OCI-M1 (cell line): ENCODE data around the gene CFAP43.
"Not testable (repeated sequence)": the region's sequence is repeated elsewhere in the genome, so short reads cannot be mapped to it uniquely, and the experiment has no call there.

Experiments used
- DNase-seq: peaks from one replicate; lab custom pipeline; 2025; lab: John Stamatoyannopoulos, UW

CFAP43 gene

DNA sequence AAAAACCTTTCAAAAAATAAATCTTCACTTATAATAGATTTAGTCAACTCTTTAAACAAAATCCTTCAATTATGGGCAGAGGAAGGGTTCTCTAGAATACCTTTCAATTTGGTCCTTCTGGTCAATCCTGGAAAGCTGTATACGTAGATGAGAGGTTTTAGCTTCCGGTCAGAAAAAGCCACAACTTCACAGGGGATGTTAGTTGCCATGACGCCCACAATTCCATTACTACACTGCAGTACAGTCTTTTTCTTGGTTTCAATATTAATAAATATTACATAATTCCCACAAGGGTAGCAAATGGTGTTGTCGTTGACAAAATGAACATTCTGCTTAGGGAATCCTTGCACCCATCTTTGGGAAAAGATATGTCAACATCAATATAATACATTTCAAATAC lies 1.7 kb downstream of the CFAP43 start:
- DNase-seq, result no peak

DNA sequence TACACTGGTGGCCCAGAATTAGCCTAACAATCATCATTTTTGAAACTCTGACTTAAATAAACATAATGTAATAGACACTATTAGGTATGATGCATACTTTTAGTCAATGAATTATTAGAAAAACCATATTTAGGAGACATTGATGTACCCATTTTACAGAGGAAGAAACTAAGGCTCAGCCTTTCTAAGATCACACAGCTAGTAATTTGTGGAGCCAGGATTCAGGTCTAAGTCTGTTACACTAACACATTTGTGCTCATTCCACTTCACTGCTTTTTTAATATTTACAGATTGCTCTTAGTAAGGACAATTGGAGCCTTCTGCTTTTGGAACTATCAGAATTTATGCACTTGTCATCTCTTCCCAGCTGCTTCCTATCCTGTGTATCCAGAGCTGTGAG lies 8.9 kb downstream of the CFAP43 start:
- no peak for DNase-seq

DNA sequence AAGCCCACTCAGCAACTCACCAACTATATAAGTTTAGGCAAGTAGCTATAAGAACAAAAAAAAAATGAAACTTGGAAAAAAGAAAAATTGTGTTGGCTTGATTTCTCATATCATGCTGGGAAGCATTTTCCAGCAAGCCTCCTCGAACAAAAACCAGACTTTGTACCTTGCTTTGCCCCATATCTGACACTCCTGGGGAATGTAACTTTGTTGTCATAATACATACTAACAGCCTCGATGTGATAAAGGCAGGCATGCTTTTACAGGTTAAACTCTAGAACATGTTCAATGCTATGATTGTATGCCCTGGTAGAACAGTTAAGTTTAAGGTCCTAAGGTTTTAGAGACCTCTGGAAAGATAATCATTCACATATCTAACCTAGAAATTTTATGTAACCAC lies 11.6 kb downstream of the CFAP43 start:
- DNase-seq, result no peak

DNA sequence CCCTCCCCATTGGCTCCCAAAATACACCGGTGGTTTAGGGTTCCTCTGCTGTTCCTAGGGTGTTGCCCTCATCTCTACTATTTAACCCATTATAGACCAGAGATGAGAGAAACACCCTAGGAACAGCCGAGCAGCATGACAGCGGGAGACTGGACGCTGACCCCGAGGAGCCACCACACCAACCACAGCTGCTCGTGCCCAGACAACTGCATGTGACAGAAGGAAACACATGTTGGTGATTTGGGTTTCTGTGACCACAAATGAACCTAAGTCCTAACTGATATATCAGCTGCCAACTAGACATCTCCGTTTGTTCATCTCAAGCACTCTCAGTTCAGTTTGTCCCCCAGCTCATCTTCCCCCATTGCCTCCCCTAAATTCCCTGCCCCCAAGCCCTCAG lies 13.4 kb downstream of the CFAP43 start:
- DNase-seq, result peak; percentile 39

DNA sequence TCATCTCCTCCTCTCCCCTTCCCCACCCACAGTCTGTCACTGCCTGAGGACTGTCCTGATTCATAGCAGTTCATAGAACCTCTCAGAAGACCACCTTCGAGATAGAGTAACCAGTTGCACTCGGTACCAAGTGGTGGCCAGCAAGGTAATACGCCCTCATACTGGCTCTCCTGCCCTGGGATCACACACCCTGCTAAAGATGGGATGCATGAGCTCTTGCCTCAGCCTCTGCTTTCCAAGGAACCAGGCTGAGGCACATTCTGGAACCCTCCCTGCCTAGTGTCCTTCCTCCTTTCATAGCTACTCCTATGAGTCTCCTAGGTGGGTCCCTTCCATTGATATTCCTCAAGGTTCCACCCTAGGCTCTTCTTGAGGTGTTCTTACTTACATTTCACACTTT lies 15.5 kb downstream of the CFAP43 start:
- DNase-seq, result no peak

DNA sequence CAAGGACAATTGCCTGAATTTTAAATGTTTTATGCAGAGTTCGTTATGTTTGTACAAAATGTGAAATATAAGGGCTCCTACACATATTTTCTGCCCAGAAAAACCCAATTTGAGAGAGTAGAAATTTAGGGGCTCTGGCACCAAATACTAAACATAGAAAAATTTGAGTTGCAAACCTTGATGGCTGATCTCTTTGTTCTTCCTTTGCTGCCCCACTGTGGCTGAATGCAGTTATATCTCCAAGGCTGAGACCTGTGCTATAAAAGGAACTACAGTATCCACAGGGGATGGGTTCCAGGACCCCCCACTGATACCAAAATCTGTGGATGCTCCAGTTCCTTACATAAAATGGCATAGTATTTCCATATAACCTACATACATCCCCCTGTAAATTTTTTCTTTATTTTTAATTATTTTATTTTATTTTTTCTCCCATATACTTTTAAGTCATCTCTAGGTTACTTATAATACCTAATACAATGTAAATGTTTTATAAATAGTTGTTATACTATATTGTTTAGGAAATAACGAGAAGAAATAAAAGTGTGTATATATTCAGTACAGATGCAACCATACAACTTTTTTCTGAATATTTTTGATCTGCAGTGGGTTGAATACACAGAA lies 22.5 kb downstream of the CFAP43 start:
- peak; percentile 66 for DNase-seq

DNA sequence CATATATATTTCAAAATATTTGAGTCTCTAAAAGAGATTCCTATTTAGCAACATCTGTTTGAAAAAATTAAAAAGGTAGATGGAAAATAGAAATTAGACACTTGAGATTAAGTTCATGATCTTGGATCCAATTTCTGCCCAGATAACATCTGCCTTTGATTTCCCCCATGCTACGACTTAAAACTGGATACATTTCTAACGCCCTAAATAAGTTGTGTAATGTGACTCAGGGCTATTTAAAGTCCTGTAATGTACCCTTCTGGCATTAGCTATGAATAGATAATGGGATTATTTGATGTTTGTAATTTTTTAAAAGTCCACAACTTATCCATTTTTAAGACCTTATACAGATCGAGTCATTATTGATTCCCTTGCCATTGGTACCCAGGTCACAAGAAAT lies 23.4 kb downstream of the CFAP43 start:
- no peak for DNase-seq

DNA sequence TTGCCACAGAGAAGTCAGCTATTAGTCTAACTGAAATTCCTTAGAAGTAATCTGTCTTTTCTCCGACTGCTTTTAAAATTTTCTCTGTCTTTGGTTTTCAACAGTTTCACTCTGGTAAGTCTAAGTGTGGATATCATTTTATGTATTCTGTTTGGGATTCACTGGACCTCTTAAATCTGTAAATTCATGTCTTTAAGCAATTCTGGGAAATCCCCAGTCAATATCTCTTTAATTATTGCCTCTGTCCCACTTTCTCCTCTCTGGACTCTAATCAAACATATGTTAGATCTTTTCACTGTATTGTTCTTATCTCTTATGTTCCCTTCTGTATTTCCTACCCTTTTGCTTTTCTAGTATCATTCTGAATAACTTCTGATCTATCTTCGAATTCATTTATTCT lies 29.9 kb downstream of the CFAP43 start:
- no peak for DNase-seq

DNA sequence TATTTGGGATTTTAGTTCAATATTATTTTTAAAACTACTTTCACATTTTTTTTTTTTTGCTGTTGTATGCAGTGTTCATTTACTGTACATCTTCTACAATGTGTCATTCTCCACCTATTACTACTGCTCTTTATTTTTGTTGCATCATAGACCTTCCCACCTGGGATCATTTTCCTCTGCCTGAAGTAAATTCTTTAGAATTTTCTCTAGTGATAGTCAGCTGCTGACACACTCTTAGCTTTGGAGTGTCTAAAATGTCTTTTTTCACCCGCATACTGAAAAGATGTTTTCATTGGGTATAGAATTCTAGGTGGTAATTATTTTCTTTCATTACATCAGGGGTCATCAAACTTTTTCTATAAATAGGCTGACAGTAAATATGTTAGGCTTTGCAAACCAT lies 30.5 kb downstream of the CFAP43 start:
- no peak for DNase-seq

DNA sequence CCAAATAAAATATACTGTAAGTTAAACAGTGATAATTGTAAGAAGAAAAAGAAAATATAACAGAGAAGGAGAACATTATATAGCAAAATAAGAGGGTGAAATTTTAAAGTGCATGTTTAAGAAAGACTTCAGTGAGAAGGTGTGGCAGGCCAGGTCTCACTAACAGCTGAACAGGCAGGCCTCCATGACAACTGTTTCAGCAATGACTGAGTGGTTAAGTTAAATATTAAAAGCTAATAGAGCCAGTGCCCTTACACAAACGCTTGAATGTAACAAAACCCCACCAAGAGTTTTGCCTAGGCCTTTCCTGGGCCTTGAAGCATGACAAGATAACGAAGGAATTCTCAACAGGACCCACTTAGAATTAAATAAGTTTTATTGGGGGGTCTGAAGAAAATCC lies 32.6 kb downstream of the CFAP43 start:
- no peak for DNase-seq

DNA sequence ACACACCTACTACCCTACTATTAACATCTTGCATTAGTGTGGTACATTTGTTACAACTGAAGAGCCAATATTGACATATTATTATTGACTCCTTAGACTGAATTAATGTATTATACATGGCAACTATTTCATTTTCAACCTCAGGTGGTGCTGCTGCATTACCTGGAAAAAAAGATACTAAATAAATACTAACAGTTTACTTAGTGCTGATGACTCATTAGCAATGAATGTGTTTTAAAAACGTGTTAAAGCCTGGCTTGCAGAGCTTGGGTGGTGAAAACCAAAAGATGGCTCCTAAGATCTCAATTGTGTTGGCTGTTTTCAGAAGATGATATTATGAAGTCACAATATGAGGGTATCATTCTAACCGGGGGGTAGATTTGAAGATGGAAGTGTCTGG lies 34.8 kb downstream of the CFAP43 start:
- no peak for DNase-seq

DNA sequence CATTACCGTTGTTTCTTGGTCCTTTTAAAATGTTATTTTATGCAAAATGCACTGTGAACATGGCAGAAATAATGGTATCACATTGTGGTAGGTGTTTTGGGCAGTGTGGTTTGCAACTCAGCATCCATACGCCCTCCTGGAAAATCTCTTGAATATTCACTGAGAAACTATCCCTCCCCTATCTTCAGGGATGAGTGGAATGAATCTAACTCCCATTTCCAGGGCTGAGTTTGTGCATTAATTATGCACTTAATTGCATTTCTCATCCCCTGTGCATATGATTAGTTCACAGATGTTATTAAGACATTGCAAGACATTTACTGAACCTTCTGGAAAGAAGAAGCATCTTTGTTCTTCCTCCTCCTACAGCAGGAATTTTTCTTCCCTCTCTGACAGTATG lies 36.5 kb downstream of the CFAP43 start:
- no peak for DNase-seq

DNA sequence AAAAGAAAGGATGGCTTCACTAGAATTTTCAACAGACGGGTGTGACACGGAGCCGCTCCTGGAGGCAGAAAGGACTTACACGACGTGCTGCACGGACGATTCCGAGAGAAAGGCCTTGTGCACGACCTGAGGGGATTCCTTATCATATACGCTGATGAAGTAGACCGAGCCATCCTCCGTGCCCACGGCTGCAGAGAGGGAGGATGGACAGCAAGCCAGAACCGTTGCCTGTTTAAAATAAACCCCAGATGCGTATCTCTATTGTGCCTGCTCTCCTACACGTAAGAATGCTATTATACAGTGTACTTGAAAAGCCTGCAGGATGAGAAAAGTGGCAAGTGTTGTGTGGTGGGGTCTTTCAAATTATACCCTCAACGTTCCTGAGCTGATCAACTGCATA lies 38.4 kb downstream of the CFAP43 start:
- DNase-seq, result no peak

DNA sequence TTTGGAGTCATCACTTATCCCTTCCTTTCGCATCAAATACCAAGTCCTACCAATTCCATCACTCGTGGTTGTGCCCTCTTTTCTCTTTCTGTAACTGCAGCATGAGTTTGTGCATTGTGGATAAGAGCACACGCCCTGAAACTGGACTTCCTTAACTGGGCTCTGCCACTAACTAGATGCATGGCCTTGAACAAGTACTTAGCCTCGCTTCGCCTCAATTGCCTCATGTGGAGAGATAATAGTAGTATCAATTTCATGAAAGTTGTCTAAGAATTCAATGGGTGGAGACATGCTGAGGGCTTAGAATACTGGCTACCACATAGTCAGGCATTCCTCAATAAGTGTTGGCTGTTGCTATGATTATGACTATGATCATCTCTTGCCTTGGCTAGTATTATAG lies 41.5 kb downstream of the CFAP43 start:
- DNase-seq, result no peak

DNA sequence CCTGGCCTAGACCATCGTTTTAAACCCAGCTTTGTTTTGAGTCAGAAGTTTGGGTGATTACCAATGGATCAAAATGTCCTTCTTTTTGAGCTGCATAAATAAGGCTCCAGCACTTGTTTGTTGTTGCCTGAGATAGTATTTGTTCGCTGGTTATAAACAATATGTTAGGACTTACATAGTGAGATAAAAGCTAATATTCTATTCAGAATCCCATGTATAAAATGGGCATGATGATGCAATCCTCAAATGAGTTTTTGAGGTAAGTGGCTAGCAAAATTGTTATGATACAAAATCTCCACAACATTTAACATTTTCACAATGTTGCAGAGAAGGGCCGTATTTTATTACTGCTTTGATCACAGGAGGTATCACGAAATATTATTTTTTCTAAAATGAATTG lies 48.5 kb downstream of the CFAP43 start:
- DNase-seq, result no peak

DNA sequence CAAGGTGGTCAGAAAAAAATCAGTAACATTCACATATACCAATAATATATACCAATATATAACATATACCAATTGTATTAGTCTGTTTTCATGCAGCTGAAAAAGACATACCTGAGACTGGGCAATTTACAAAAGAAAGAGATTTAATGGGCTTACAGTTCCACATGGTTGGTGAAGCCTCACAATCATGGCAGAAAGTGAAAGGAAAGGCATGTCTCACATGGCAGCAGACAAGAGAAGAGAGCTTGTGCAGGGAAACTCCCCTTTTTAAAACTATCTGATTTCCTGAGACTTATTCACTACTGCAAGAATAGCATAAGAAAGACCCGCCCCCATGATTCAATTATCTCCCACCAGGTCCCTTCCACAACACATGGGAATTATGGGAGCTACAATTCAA lies 58.0 kb downstream of the CFAP43 start:
- DNase-seq, result not testable (repeated sequence)

DNA sequence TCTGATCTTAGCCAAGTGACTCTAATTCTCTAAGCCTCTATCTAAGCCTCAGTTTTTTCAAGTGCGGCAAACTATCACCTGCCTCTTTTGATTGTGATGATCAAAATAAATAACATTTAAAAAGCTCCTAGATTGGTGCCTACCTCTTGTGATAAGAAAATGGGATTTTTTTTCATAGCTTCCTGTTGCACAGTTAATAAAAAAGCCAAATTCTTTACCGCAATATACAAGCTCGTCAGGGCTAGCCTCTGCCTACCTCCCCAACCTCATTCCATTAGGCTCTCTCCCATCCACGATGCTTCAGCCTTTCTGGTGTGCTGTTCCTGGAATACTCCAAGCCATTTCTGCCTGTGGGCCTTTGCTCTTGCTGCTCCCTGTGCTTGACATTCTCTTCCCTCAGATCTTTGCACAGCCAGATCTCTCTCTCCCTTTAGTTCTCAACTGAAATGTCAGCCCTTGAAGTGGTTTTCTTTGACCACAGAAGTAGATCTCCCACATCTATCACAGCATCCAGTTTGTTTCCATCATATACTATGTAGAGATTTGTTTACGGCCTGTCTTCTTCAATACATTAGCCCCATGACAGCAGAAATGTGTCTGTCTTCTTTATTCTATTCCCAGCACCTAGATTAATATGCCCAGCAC lies 61.4 kb downstream of the CFAP43 start:
- no peak for DNase-seq

DNA sequence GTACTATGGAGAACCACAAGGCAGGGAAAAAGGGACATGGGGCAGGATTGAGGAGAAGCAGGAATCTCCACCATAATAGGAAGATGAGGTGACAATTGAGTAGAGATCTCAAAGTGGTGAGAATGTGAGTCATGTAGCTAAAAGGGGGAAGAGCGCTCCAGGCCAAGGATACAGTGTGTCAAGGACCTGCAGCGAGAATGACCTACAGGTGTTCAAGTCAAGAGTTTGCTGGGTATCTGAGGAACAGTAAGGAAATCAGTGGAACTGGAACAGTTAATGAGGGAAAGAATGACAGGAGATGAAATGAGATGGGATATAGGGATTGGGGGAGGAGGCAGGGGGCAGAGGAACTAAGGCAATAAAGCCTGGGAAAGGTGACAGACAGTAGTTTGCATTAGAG lies 76.6 kb downstream of the CFAP43 start:
- no peak for DNase-seq

DNA sequence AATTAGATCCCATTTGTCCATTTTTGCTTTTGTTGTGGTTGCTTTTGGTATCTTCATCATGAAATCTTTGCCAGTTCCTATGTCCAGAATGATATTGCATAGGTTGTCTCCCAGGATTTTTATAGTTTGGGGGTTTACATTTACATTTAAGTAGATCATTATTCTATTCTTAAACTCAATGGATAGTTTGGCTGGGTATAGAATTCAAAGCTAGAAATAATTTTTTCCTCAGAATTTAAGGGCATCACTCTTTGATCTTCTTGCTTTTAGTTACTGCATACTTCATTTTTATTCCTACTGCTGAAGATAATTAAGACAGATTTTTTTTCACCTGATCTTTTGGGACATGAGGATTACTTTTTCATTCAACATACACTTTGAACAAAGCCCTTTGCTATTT lies 80.4 kb downstream of the CFAP43 start:
- DNase-seq, result no peak

DNA sequence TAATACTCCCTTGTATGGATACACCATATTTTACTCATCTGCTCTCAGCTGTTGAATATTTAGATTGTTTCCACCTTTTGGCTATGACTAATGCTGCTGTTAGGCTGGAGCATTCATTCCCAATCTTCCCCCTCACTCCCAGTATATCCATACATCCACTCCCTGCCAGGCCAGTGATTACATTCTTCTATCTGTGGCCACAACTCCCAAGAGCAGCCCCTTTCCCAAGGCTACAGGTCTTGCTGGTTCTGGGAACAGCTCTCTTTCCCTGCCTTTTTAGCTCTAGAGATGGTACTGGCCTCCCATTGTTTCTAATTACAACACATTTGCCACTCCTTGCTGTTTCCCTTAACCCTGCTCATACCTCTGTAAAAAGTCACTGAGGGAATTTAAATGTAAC lies 82.0 kb downstream of the CFAP43 start:
- no peak for DNase-seq

DNA sequence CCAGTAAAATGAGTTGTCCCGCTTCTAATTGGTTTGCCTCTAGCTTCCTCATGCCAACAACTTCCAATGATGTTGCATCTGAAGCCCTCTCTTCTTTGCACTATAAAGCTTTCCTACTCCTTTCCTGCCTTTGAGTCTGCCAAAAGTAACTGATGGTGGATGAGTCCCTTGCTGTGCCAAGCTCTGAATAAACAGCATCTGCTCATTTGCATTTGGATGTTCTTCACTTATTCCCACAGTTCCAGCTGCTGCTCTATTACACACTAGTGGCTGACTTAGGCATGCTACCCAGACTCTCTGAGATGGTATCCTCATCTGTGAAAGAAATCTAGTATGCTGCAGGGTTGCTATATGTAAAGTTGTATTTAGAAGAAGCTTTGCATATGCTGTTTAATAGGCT lies 85.3 kb downstream of the CFAP43 start:
- no peak for DNase-seq

DNA sequence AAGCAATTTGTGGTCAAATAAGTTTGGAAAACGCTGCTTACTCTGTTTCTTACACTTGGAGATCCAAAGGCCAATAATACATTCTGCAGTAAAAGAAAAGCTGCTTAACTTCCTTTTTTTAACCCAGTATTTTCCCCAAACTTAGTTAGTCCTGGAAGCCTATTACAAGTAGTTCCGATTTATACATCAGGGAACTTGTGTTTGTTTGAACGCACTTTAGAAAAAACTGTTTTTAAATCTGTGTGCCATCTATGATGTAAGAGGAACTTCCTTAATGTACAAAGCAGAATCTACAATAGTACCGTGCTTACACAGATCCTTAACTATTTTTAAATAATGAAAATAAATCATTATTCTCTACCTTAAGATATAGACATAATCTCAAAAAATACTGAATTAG lies 87.2 kb downstream of the CFAP43 start:
- no peak for DNase-seq

DNA sequence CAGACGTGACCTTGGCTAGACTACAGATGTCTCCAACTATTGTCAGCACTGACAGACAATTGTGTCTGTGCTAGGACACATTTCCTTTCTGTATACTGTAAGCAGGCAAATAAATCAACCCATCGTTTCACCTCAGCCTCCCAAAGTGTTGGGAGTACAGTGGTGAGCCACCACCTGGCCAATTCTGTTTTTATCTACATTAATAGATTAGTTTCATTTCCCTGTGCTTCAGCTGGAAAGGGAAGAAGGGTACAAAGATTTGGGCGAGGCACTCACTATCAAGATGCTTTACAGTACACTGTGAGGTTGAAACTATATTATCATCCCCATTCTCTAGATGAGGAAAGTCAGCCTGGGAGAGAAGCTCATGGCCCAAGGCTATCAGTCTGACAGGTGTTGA lies 88.3 kb downstream of the CFAP43 start:
- DNase-seq, result no peak

DNA sequence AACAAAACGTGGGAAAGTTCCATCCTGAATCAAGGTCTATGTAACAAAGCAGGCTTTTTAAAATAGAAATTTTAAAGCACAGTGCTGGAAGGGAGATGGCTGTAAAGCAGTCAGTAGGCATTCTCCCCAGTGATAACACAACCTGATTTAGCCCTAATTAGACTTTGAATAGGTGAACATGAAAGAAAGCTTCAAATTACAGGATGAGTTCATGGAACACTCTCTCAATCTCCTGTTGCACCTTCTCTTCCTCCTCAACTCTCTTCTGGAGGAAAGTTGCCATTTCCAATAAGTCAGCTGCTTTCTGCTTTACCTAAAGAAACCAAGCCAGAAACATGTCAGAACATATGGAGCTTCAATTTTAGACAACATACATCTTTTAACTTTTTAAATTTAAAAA lies 90.1 kb downstream of the CFAP43 start:
- no peak for DNase-seq
